Gastrocnemius medialis (tissue), 4 donors: Measurements from ENCODE around the gene KIF1B.

Experiments used
- CTCF ChIP-seq, 5 experiments: fragments of 450-650 bp in 3 of 5; fragments of 200-600 bp in 2 of 5; sonication (generic) in 2 of 5; IDR thresholded peaks in 4 of 5; conservative IDR thresholded peaks in 1 of 5; 1 replicate in 4 of 5; 2 replicates in 1 of 5; pipeline ENCODE4 v1.5.1; 2016 to 2019; ENCODE audit warnings: antibody characterized with exemption in 5 of 5, mild to moderate bottlenecking in 3 of 5, moderate library complexity in 3 of 5
- POLR2A ChIP-seq, 2 donors: fragments of 450-650 bp; IDR thresholded peaks; one replicate each; pipeline ENCODE4 v1.6.1; 2017; ENCODE audit warnings: antibody characterized with exemption in 2 of 2, mild to moderate bottlenecking in 2 of 2, moderate library complexity in 2 of 2

DNA sequence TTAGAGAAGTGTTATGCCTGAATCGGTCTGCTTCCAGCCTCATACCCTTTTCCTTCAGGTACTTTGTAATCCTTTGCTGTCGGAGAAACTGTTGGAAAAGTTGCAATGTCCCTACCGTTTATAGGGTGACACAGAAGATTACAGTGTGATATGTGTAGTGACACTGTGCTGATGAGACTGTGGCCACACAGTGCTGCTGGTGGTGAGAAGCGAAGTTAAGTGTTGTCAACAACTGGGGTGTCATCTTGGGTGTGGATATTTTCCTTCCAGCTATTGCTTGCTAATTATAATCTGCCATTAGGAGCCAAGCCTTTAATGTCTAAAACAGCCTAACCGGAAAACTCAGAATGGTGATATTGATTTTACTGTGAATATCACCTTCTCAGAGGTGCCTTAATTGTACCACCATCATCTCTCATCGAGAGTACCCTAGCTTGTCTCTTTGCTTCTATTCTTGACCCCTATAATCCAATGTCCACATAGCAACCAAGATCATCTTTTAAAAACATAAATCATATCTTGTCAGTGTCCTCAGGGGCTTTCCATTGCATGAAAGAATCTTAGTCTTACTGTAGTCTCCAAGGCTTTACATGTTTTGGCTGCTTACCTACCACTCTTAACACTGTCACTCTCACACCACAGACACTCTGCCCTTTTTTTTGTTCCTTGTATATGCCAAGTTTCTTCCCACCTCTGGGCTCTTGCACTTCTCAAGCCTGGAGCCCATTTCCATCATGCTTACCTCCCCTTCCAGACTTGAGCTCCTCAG, 99.1 kb downstream of the KIF1B start:
- TF ChIP-seq CTCF (IDR thresholded peaks at IDR 0.05 in 4 of 5, conservative IDR thresholded peaks at IDR 0.05 in 1 of 5) = no peak
- TF ChIP-seq POLR2A (IDR thresholded peaks at IDR 0.05) = no peak
